ENCODE data around the gene PNKD.
"Not testable (repeated sequence)": the region's sequence is repeated elsewhere in the genome, so short reads cannot be mapped to it uniquely, and the experiment has no call there.

Gene PNKD

GRCh38 chr2:218293715-218294429 is 23.6 kb downstream of the PNKD start:
- no peak for DNase-seq

GRCh38 chr2:218294430-218295022 is 24.2 kb downstream of the PNKD start:
- no peak for DNase-seq

GRCh38 chr2:218295029-218295428 is 24.7 kb downstream of the PNKD start:
- DNase-seq, result no peak

- DNase-seq, result no peak
These were observed 25.9 kb downstream of the PNKD start for GRCh38 chr2:218296200-218296599.

GRCh38 chr2:218296847-218297246 is 26.5 kb downstream of the PNKD start:
- DNase-seq, result no peak

GRCh38 chr2:218298314-218298875 is 28.1 kb downstream of the PNKD start:
- no peak for DNase-seq

GRCh38 chr2:218300141-218300540 is 29.8 kb downstream of the PNKD start:
- DNase-seq, result no peak

- peak; percentile 76 for DNase-seq
These were observed 31.0 kb downstream of the PNKD start for GRCh38 chr2:218301176-218301819.

GRCh38 chr2:218305383-218305782 is 35.1 kb downstream of the PNKD start:
- no peak for DNase-seq

GRCh38 chr2:218306184-218306920 is 36.0 kb downstream of the PNKD start:
- no peak for DNase-seq

- DNase-seq, result no peak
These were observed 37.2 kb downstream of the PNKD start for GRCh38 chr2:218307415-218308090.

- DNase-seq, result no peak
These were observed 40.7 kb downstream of the PNKD start for GRCh38 chr2:218310853-218311540.

GRCh38 chr2:218311541-218312266 is 41.4 kb downstream of the PNKD start:
- not testable (repeated sequence) for DNase-seq

- DNase-seq, result no peak
These were observed 42.0 kb downstream of the PNKD start for GRCh38 chr2:218312267-218312756.

- no peak for DNase-seq
These were observed 43.0 kb downstream of the PNKD start for GRCh38 chr2:218313356-218313755.

GRCh38 chr2:218314764-218315163 is 44.4 kb downstream of the PNKD start:
- not testable (repeated sequence) for DNase-seq

- no peak for DNase-seq
These were observed 45.1 kb downstream of the PNKD start for GRCh38 chr2:218315397-218315796.

GRCh38 chr2:218317303-218317630 is 46.9 kb downstream of the PNKD start:
- no peak for DNase-seq

GRCh38 chr2:218317835-218318234 is 47.5 kb downstream of the PNKD start:
- no peak for DNase-seq

GRCh38 chr2:218318241-218318640 is 47.9 kb downstream of the PNKD start:
- no peak for DNase-seq

- DNase-seq, result no peak
These were observed 49.6 kb downstream of the PNKD start for GRCh38 chr2:218319813-218320365.

Data from GF-D8 (cell line).